PFSK-1 (cell line): Measurements from ENCODE around the gene PRKAR1B.

Experiments used
- FOXP2 ChIP-seq: optimal IDR thresholded peaks from 2 replicates; pipeline ENCODE3; 2011; ENCODE audit warnings: borderline replicate concordance, control low read depth, inconsistent platforms; ENCODE audit not compliant: insufficient read depth; ENCODE audit errors: extremely low read length, extremely low read depth
- POLR2AphosphoS5 ChIP-seq: IDR thresholded peaks from 2 replicates; pipeline ENCODE4 v1.6.1; 2012; ENCODE audit warnings: low read depth, mild to moderate bottlenecking, control low read depth, low read length, moderate library complexity
- SIN3A ChIP-seq: IDR thresholded peaks from 2 replicates; pipeline ENCODE4 v1.6.1; 2012; ENCODE audit warnings: mild to moderate bottlenecking, low read length, moderate library complexity, borderline replicate concordance; ENCODE audit not compliant: insufficient read depth
- TAF1 ChIP-seq: IDR thresholded peaks from 2 replicates; pipeline ENCODE4 v1.6.1; 2012; ENCODE audit warnings: low read length, control low read depth, borderline replicate concordance; ENCODE audit not compliant: insufficient read depth
- TF ChIP-seq, protein P1 (sequence below), 2 experiments: IDR thresholded peaks; 2 replicates each; pipeline versions ENCODE4 v1.6.1 to v1.8.0; 2011 to 2012; ENCODE audit warnings: low read depth in 2 of 2, low read length in 2 of 2, control low read depth in 1 of 2, inconsistent platforms in 1 of 2, mild to moderate bottlenecking in 1 of 2, moderate library complexity in 1 of 2; ENCODE audit not compliant: insufficient read depth in 1 of 2

DNA sequence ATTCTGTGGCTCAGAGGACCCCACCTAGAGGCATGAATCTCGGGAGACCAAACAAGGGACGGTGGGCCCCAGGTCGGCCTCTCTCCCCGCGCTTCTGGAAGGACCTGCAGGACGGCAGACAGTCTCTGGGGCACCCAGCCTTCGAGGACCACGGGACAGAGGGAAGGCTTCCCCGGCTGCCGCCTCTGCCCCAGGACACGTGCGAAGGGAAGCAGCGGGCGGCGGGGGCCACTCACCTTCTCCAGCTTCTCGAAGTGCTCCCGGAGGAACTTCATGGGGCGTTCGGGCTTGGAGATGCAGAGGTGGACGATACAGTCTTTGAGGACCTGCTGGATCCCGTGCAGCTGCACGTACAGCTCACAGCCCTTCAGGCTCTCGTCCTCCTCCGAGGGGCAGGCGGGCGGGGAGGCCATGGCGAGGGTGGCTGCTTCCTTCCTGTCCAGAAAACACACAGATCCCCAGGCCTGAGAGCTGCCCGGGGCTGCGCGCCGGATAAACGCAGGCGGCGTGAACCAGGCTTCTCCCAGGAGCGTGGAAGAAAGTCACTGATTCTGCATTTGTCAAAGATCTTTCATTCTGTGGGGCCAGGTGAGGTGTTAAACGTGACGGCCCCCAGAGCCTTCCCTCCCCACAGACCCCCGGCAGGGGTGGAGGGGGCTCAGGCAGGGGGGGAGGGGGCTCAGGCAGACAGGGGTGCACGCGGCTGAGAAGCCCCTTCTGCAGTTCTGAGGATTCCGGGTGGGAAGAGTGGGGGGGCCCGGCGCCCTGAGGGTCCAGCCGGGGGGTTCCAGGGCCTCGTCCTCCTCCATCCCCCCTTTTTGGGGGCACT is 15.8 kb downstream of the PRKAR1B start:
- TF ChIP-seq SIN3A (no peak), TAF1 (no peak), POLR2AphosphoS5 (no peak), FOXP2 (no peak)
- TF ChIP-seq, protein P1, sequence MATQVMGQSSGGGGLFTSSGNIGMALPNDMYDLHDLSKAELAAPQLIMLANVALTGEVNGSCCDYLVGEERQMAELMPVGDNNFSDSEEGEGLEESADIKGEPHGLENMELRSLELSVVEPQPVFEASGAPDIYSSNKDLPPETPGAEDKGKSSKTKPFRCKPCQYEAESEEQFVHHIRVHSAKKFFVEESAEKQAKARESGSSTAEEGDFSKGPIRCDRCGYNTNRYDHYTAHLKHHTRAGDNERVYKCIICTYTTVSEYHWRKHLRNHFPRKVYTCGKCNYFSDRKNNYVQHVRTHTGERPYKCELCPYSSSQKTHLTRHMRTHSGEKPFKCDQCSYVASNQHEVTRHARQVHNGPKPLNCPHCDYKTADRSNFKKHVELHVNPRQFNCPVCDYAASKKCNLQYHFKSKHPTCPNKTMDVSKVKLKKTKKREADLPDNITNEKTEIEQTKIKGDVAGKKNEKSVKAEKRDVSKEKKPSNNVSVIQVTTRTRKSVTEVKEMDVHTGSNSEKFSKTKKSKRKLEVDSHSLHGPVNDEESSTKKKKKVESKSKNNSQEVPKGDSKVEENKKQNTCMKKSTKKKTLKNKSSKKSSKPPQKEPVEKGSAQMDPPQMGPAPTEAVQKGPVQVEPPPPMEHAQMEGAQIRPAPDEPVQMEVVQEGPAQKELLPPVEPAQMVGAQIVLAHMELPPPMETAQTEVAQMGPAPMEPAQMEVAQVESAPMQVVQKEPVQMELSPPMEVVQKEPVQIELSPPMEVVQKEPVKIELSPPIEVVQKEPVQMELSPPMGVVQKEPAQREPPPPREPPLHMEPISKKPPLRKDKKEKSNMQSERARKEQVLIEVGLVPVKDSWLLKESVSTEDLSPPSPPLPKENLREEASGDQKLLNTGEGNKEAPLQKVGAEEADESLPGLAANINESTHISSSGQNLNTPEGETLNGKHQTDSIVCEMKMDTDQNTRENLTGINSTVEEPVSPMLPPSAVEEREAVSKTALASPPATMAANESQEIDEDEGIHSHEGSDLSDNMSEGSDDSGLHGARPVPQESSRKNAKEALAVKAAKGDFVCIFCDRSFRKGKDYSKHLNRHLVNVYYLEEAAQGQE (IDR thresholded peaks at IDR 0.05; ENCODE audit: insufficient read depth in 1 of 2, low read depth in 2 of 2, low read length in 2 of 2): no peak
